ENCODE measurements around the gene GUCY2C. TPM values are rescaled to one million over a fixed set of nuclear protein-coding genes. Genes with fewer than 3 reads are reported as not detected.

Gene GUCY2C
- total RNA-seq, 3 donors from 2014 or later: 1.3 TPM; not detected in 2

DNA sequence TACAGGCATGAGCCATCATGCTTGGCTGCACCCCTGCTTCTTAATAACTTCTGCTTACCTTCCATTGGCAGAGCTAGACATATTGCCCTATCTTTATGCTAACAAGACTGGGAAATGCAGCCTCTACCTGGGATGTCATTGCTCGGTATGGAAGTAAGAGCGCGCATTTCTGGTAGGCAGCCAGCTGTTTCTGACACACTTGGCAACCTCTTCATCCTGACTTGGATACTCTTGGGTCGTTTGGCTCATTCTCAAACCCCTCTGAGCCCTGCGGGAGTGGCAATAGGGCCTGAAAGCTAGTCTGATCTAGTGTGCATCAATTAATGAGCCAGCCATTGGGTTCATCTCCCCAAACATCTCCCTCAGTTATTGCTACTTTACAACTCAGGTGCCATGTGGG, 123.3 kb downstream of the GUCY2C start:
- H3K27ac ChIP-seq: no peak overlapping the region
- intact Hi-C loops (cut with DNase I; ENCODE audit: low total_unique reads): no loop called here
- DNase-seq (ENCODE audit: low spot score in 2 of 2): no peak
- no peaks in the 10 kb centered on the region for H3K4me1 ChIP-seq
- H3K4me3 ChIP-seq: no peak overlapping the region
- TF ChIP-seq, protein P1, sequence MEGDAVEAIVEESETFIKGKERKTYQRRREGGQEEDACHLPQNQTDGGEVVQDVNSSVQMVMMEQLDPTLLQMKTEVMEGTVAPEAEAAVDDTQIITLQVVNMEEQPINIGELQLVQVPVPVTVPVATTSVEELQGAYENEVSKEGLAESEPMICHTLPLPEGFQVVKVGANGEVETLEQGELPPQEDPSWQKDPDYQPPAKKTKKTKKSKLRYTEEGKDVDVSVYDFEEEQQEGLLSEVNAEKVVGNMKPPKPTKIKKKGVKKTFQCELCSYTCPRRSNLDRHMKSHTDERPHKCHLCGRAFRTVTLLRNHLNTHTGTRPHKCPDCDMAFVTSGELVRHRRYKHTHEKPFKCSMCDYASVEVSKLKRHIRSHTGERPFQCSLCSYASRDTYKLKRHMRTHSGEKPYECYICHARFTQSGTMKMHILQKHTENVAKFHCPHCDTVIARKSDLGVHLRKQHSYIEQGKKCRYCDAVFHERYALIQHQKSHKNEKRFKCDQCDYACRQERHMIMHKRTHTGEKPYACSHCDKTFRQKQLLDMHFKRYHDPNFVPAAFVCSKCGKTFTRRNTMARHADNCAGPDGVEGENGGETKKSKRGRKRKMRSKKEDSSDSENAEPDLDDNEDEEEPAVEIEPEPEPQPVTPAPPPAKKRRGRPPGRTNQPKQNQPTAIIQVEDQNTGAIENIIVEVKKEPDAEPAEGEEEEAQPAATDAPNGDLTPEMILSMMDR (IDR thresholded peaks at IDR 0.05): no peak
- TF ChIP-seq POLR2A (IDR thresholded peaks at IDR 0.05): no peak
- no peak for TF ChIP-seq POLR2AphosphoS5 (IDR thresholded peaks at IDR 0.05)
- no peaks in the 10 kb centered on the region for H3K9me3 ChIP-seq
- H3K36me3 ChIP-seq: no peaks in the 10 kb centered on the region
- no peaks in the 10 kb centered on the region for H3K27me3 ChIP-seq

DNA sequence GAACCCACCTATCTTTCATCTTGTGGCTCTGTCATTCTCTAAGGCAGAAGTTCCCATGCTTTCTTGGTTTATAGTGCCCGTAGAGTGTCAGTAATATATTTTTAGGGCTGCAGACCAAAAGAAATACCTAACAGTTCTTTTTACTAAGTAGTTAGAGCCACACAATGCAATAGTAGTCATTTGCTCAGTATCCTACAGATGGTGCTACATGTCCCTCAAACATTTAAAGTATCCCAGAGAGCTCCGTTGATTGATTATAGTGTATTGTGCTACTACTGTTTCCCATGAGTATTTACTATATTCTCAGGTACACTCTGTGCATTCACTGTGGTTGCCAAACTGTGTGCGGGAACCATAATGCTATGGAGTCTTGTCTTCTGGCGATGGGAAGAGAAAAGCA, 124.0 kb downstream of the GUCY2C start:
- TF ChIP-seq POLR2AphosphoS5 (IDR thresholded peaks at IDR 0.05) (no peak), POLR2A (IDR thresholded peaks at IDR 0.05) (no peak)
- TF ChIP-seq, protein P1 (IDR thresholded peaks at IDR 0.05): no peak
- Histone ChIP-seq H3K9me3 (no peaks in the 10 kb centered on the region), H3K4me3 (no peak overlapping the region), H3K4me1 (no peaks in the 10 kb centered on the region), H3K27me3 (no peaks in the 10 kb centered on the region), H3K36me3 (no peaks in the 10 kb centered on the region), H3K27ac (no peak overlapping the region)
- no peak for DNase-seq (ENCODE audit: low spot score in 2 of 2)
- intact Hi-C loops (cut with DNase I; ENCODE audit: low total_unique reads): no loop called here

DNA sequence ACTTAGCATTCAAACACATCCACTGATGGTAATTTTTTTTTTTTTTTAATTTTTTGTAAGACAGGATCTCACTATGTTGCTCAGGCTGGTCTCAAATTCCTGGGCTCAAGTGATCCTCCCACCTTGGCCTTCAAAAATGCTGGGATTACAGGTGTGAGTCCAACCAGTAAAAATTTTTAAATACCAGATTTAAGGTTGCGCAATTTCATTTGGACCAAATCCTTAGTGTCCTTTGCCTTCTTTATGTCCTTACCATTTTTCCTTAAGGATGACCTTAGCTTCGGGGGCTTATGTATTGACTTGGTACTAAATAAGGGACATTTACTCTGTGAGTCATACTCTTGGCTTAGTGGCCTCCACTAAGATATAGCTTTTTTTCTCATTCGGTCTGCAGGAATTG, 124.6 kb downstream of the GUCY2C start:
- Histone ChIP-seq H3K4me3 (no peak overlapping the region), H3K27ac (no peak overlapping the region), H3K4me1 (no peaks in the 10 kb centered on the region), H3K9me3 (no peaks in the 10 kb centered on the region), H3K36me3 (no peaks in the 10 kb centered on the region), H3K27me3 (no peaks in the 10 kb centered on the region)
- intact Hi-C loops (cut with DNase I; ENCODE audit: low total_unique reads): no loop called here
- TF ChIP-seq POLR2A (IDR thresholded peaks at IDR 0.05) (no peak), POLR2AphosphoS5 (IDR thresholded peaks at IDR 0.05) (no peak)
- TF ChIP-seq, protein P1 (IDR thresholded peaks at IDR 0.05): no peak
- no peak for DNase-seq (ENCODE audit: low spot score in 2 of 2)

DNA sequence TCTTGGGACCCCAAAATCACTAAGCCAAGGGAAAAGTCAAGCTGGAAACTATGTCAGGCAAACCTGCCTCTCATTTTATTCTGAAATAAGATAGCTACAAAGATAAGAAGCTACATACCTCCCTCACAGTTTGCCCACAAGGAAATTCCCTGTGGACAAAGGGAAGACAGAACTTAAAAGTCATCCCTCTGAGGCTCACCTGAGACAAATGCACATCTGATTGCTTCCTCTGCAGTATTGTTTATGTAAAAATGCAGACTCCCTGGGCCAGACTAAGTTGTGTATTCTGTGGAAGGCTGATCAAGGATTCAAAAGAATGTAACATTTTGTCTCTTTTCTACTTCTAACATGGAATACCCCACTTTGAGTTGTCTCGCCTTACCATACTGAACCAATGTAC, 126.2 kb downstream of the GUCY2C start:
- Histone ChIP-seq H3K27ac (no peak overlapping the region), H3K9me3 (no peaks in the 10 kb centered on the region), H3K27me3 (no peaks in the 10 kb centered on the region), H3K36me3 (no peaks in the 10 kb centered on the region), H3K4me3 (no peak overlapping the region), H3K4me1 (no peaks in the 10 kb centered on the region)
- intact Hi-C loops (cut with DNase I; ENCODE audit: low total_unique reads): no loop called here
- TF ChIP-seq POLR2AphosphoS5 (IDR thresholded peaks at IDR 0.05) (no peak), POLR2A (IDR thresholded peaks at IDR 0.05) (no peak)
- TF ChIP-seq, protein P1 (IDR thresholded peaks at IDR 0.05): no peak
- no peak for DNase-seq (ENCODE audit: low spot score in 2 of 2)

DNA sequence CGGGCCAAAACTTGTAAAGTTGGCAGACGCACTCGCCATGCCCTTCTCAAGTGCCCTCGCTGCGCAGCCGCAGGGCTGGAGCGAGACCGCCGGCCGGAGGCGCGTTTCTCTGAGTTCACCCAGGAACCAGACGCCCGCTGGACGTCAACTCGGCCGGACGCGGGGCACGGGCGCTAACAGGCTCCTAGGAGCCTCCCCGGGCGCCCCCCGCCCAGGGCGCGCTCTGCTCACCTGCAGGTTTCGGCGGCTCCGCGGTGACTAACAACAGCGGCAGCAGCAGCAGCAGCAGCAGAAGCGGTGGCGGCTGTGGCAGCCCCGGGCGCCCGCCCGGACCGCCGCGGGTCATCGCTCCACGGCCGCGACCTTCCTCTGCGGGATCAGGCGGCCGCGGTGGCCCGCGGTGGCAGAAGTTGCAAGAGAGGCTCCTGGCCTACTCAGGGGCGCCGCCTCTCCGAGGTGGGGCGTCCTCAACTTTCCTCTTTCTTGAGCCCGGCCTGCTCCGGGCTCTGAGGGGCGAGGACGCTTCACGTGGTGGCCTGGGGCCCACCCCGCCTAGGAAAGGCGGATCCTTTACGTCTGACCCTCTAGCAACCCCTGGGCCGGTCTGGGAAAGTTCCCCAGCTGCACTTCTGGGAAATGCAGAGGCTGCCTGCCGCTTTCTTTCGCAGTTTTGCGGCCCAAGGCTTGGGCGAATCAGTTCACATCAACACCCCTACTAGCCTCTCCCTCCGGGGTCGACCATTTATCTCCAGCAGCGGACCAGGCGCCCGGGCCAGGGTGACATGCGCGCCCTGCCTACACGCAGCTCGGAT, 128.8 kb downstream of the GUCY2C start, which contains the start of gene PLBD1:
PLBD1 (minus strand) TSS at position 533 of the 812 bp plus-strand sequence; CDS start at position 346, 187 bp downstream.
- intact Hi-C loops (cut with DNase I; ENCODE audit: low total_unique reads): no loop called here
- Histone ChIP-seq H3K9me3 (no peaks in the 10 kb centered on the region), H3K4me3 (peak within 1 kb of the TSS; percentile 62 to 84 (median 64)), H3K36me3 (no peaks in the 10 kb centered on the region), H3K27me3 (no peaks in the 10 kb centered on the region), H3K27ac (peak within 1 kb of the TSS; percentile 72 to 82), H3K4me1 (no peaks in the 10 kb centered on the region)
- DNase-seq (ENCODE audit: low spot score in 2 of 2): peak in 1 of 2 donors; percentile 62
- peak in 1 of 3 donors; percentile 6 for TF ChIP-seq POLR2AphosphoS5 (IDR thresholded peaks at IDR 0.05)
- TF ChIP-seq POLR2A (IDR thresholded peaks at IDR 0.05): no peak
